ENCODE results near the gene PRKCB.

DNA sequence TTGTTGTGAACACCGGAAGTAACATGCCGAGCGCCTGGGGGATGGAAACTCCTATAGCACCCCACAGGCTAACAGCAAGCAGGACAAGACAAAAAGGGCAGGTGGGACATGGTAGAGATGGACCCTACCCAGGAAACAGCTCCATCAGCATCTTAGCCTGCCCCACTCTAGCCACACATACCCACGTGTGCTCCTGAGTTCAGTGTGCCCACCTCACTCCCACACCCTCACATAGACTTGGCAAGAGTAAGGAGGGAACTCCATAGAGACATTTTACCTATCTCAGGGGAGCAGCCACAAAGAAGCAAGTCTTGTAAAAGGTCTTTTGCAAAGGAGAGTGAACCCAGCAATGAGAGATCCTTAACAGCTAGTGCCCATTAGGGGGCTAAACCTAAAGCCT lies 382.5 kb downstream of the PRKCB start:
- TF ChIP-seq, protein P1, sequence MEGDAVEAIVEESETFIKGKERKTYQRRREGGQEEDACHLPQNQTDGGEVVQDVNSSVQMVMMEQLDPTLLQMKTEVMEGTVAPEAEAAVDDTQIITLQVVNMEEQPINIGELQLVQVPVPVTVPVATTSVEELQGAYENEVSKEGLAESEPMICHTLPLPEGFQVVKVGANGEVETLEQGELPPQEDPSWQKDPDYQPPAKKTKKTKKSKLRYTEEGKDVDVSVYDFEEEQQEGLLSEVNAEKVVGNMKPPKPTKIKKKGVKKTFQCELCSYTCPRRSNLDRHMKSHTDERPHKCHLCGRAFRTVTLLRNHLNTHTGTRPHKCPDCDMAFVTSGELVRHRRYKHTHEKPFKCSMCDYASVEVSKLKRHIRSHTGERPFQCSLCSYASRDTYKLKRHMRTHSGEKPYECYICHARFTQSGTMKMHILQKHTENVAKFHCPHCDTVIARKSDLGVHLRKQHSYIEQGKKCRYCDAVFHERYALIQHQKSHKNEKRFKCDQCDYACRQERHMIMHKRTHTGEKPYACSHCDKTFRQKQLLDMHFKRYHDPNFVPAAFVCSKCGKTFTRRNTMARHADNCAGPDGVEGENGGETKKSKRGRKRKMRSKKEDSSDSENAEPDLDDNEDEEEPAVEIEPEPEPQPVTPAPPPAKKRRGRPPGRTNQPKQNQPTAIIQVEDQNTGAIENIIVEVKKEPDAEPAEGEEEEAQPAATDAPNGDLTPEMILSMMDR (IDR thresholded peaks at IDR 0.05): no peak
- TF ChIP-seq POLR2A (IDR thresholded peaks at IDR 0.05): no peak

All from testis (tissue), 2 donors.